K562 (cell line): ENCODE results near the gene DNAJB11.

Experiments
- CTCF ChIP-seq, 3 experiments: IDR thresholded peaks in 2 of 3; conservative IDR thresholded peaks in 1 of 3; 2 replicates each; pipeline ENCODE4 v1.5.1; 2011 to 2012; ENCODE audit warnings: low read length in 3 of 3, mild to moderate bottlenecking in 3 of 3, control low read depth in 2 of 3, improper control_type of control experiment in 1 of 3, inconsistent platforms in 1 of 3, low read depth in 1 of 3, mixed read lengths in 1 of 3, moderate library complexity in 1 of 3; ENCODE audit not compliant: insufficient read depth in 2 of 3
- PHB2 ChIP-seq: fragments of 450-650 bp; IDR thresholded peaks from 2 replicates; pipeline ENCODE4 v1.6.1; 2017; ENCODE audit warnings: low read depth
- U2AF2 ChIP-seq: fragments of 200-400 bp; formaldehyde crosslinking; optimal IDR thresholded peaks from 2 replicates; pipeline ENCODE3; 2017; ENCODE audit warnings: low read depth, mild to moderate bottlenecking, low read length
- YY1 ChIP-seq, 3 experiments: IDR thresholded peaks; 2 replicates each; pipeline ENCODE4 v1.6.1; 2011; ENCODE audit warnings: low read length in 2 of 3, mild to moderate bottlenecking in 2 of 3, moderate library complexity in 2 of 3, borderline replicate concordance in 1 of 3, control low read depth in 1 of 3, low read depth in 1 of 3; ENCODE audit not compliant: insufficient read depth in 3 of 3, insufficient replicate concordance in 2 of 3, control insufficient read depth in 1 of 3, insufficient read length in 1 of 3; ENCODE audit errors: extremely low read depth in 1 of 3
- ZBTB7A ChIP-seq: IDR thresholded peaks from 2 replicates; pipeline ENCODE4 v1.6.1; 2011; ENCODE audit warnings: low read depth, mild to moderate bottlenecking, low read length, moderate library complexity, borderline replicate concordance; ENCODE audit not compliant: control insufficient read depth
- ZNF184 ChIP-seq: sonication (generic); formaldehyde crosslinking; IDR thresholded peaks from 2 replicates; pipeline ENCODE4 v1.5.0; 2020; ENCODE audit warnings: missing genetic modification reagents
- ZNF197 ChIP-seq: fragments of 200-800 bp; sonication (Bioruptor generic); IDR thresholded peaks from 2 replicates; pipeline ENCODE4 v1.6.1; 2016; ENCODE audit warnings: low read depth, missing genetic modification characterization, missing compliant biosample characterization

- TF ChIP-seq ZNF184 (CRISPR knock-in tag) (no peak), ZBTB7A (no peak), CTCF (IDR thresholded peaks at IDR 0.05 in 2 of 3, conservative IDR thresholded peaks at IDR 0.05 in 1 of 3; ENCODE audit: insufficient read depth in 2 of 3, low read depth in 1 of 3, low read length in 3 of 3) (no peak), ZNF197 (no peak), U2AF2 (no peak), YY1 (IDR thresholded peaks at IDR 0.05; ENCODE audit: borderline replicate concordance in 1 of 3, control insufficient read depth in 1 of 3, extremely low read depth in 1 of 3, insufficient read depth in 3 of 3, insufficient read length in 1 of 3, insufficient replicate concordance in 2 of 3, low read depth in 1 of 3, low read length in 2 of 3) (no peak), PHB2 (no peak)
Observed at GRCh38 chr3:186549497-186549896, 21.0 kb upstream of the DNAJB11 start.
